Left lung (tissue), 10 donors: ENCODE measurements around the gene TRH. TPM values are rescaled to one million over a fixed set of nuclear protein-coding genes. Genes with fewer than 3 reads are reported as not detected.

Experiments used
- ATAC-seq: fragments of 200-7000 bp; cut with Tn5 transposase; one replicate; pipeline ENCODE4 v1.9.1; 2020; ENCODE audit warnings: moderate library complexity
- DNase-seq, 4 donors: peaks; one replicate each; pipeline ENCODE4 v3.0.0-alpha.2; 2013 to 2020
- H3K27ac ChIP-seq, 2 donors: fragments of 200-600 bp; sonication (generic) in 1 of 2; one replicate each; pipeline versions ENCODE4 v1.5.0 to v1.8.0; 2020 to 2021
- H3K27me3 ChIP-seq, 2 donors: fragments of 200-600 bp; sonication (generic) in 1 of 2; one replicate each; pipeline versions ENCODE4 v1.5.0 to v1.8.0; 2020 to 2021
- H3K36me3 ChIP-seq, 2 donors: fragments of 200-600 bp; sonication (generic) in 1 of 2; one replicate each; pipeline versions ENCODE4 v1.5.0 to v1.8.0; 2020 to 2021
- H3K4me1 ChIP-seq, 2 donors: fragments of 200-600 bp; one replicate each; pipeline ENCODE4 v1.8.0; 2021
- H3K4me3 ChIP-seq, 2 donors: fragments of 200-600 bp; sonication (generic) in 1 of 2; one replicate each; pipeline versions ENCODE4 v1.5.0 to v1.8.0; 2020 to 2021; ENCODE audit warnings: mild to moderate bottlenecking in 1 of 2
- H3K9me3 ChIP-seq, 2 donors: fragments of 200-600 bp; sonication (generic) in 1 of 2; one replicate each; pipeline versions ENCODE4 v1.5.0 to v1.8.0; 2020 to 2021
- intact Hi-C, 2 donors: fragments of 100-400 bp; cut with DNase I; formaldehyde crosslinking; loops; one replicate each; pipeline versions ENCODE4 v1.11.2 to v1.14.2; 2022
- polyA plus RNA-seq, 6 donors: library from polyadenylated mRNA; unstranded; fragments of 120-200 nt; gene quantifications; one replicate each; pipeline ENCODE4 v1.2.1, GENCODE V29; 2013; ENCODE audit not compliant: insufficient read length in 6 of 6
- total RNA-seq, 2 donors: library from RNA; stranded (reverse); fragmentation: NEBNext Ultra II Directional; extraction: Animal tissue kit (Norgen Biotek cat#: 25700); gene quantifications; one replicate each; pipeline ENCODE4 v1.2.1, GENCODE V29; 2021
- TF ChIP-seq, protein P1 (sequence below), 2 donors: fragments of 200-600 bp; sonication (generic) in 1 of 2; IDR thresholded peaks; one replicate each; pipeline versions ENCODE4 v1.5.0 to v1.8.0; 2021; ENCODE audit warnings: antibody characterized with exemption in 2 of 2
- donor health status: DM: no; HTN: yes; CAD: no.
- donor health status: DM: no; HTN: no; CAD: no.

TRH gene
- total and polyA plus RNA-seq, 8 donors, result 0.21 to 0.57 (median 0.39) TPM; not detected in 2

DNA sequence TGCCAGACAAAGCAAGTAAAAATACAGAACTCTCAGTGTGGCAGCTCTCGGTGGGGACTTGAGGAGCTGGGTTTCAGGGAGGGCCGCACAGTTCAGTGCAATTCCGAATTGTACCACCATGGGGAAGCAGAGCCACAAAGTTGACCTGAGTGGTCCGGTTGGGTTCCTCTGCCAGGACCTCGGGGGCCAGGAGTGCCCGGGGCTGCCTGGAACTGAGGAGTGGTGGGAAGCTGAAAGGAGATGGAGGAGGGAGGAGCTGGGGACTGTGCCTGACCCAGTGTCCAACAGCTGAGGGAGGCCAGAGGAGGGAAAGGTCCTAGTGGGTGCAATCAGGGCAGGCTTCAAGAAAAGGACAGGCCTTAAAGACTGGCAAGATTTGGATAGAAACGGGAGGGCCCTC, 32.2 kb upstream of the TRH start:
- H3K4me1 ChIP-seq, result no peaks in the 10 kb centered on the region
- intact Hi-C loops, result loop anchor here in 1 of 2 donors (10.0 kb wide), 1 partner anchor 153 kb away; no protein-coding TSS in a partner anchor
- ATAC-seq (peak; percentile 93), DNase-seq (peak in 3 of 4 donors; percentile 50 to 73 (median 55))
- no peak overlapping the region for H3K27ac ChIP-seq
- H3K27me3 ChIP-seq, result no peaks in the 10 kb centered on the region
- H3K9me3 ChIP-seq, result peaks cover 0 to 4% of the 10 kb centered on the region in 2 donors
- no peaks in the 10 kb centered on the region for H3K36me3 ChIP-seq
- TF ChIP-seq, protein P1, sequence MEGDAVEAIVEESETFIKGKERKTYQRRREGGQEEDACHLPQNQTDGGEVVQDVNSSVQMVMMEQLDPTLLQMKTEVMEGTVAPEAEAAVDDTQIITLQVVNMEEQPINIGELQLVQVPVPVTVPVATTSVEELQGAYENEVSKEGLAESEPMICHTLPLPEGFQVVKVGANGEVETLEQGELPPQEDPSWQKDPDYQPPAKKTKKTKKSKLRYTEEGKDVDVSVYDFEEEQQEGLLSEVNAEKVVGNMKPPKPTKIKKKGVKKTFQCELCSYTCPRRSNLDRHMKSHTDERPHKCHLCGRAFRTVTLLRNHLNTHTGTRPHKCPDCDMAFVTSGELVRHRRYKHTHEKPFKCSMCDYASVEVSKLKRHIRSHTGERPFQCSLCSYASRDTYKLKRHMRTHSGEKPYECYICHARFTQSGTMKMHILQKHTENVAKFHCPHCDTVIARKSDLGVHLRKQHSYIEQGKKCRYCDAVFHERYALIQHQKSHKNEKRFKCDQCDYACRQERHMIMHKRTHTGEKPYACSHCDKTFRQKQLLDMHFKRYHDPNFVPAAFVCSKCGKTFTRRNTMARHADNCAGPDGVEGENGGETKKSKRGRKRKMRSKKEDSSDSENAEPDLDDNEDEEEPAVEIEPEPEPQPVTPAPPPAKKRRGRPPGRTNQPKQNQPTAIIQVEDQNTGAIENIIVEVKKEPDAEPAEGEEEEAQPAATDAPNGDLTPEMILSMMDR (IDR thresholded peaks at IDR 0.05), result peak; percentile 71 to 86
- no peak overlapping the region for H3K4me3 ChIP-seq

DNA sequence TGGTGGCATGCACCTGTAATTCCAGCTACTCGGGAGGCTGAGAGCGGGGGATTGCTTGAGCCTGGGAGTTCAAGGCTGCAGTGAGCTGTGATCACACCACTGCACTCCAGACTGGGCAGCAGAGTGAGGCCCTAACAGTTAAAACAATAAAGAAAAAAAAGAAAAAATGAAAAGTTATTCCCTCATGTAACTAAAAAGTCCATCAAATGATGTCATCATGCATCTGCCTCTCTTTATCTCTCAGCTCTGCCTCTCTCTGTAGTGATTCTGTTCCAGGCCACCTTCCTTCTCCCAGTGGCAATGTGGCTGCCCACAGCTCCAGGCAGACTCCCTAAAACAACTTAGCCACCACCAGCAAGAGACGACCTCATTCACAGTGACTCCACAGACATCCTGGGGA, 31.5 kb upstream of the TRH start:
- H3K9me3 ChIP-seq, result peaks cover 0 to 4% of the 10 kb centered on the region in 2 donors
- H3K36me3 ChIP-seq, result no peaks in the 10 kb centered on the region
- DNase-seq (no peak), ATAC-seq (no peak)
- H3K27me3 ChIP-seq, result no peaks in the 10 kb centered on the region
- H3K4me1 ChIP-seq, result no peaks in the 10 kb centered on the region
- intact Hi-C loops, result loop anchor here in 1 of 2 donors (10.0 kb wide), 1 partner anchor 152 kb away; no protein-coding TSS in a partner anchor
- TF ChIP-seq, protein P1 (IDR thresholded peaks at IDR 0.05), result no peak
- H3K4me3 ChIP-seq, result no peak overlapping the region
- no peak overlapping the region for H3K27ac ChIP-seq

DNA sequence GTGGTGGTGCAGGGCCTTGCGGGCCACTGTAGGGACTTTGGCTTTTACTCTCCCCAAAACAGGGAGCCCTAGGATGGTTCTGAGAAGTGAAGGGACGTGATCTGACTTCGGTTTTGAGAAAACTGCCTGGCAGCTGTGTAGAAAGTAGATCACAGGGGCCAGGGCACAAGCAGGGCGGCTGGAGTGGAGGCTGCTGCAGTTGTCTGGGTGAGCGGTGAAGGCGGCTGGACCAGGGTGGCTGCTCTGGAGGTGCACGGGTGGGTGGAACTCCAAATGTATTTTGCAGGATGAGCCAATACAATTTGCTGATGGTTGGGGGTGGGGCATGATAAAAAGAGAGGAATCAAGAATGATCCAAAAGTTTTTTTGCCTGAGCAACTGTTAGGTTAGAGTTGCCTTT, 29.8 kb upstream of the TRH start:
- Histone ChIP-seq H3K9me3 (peaks cover 0 to 4% of the 10 kb centered on the region in 2 donors), H3K27me3 (no peaks in the 10 kb centered on the region), H3K4me1 (no peaks in the 10 kb centered on the region), H3K36me3 (no peaks in the 10 kb centered on the region), H3K27ac (no peak overlapping the region), H3K4me3 (no peak overlapping the region)
- ATAC-seq (no peak), DNase-seq (no peak)
- intact Hi-C loops, result loop anchor here in 1 of 2 donors (10.0 kb wide), 1 partner anchor 150 kb away; no protein-coding TSS in a partner anchor
- TF ChIP-seq, protein P1 (IDR thresholded peaks at IDR 0.05), result no peak

DNA sequence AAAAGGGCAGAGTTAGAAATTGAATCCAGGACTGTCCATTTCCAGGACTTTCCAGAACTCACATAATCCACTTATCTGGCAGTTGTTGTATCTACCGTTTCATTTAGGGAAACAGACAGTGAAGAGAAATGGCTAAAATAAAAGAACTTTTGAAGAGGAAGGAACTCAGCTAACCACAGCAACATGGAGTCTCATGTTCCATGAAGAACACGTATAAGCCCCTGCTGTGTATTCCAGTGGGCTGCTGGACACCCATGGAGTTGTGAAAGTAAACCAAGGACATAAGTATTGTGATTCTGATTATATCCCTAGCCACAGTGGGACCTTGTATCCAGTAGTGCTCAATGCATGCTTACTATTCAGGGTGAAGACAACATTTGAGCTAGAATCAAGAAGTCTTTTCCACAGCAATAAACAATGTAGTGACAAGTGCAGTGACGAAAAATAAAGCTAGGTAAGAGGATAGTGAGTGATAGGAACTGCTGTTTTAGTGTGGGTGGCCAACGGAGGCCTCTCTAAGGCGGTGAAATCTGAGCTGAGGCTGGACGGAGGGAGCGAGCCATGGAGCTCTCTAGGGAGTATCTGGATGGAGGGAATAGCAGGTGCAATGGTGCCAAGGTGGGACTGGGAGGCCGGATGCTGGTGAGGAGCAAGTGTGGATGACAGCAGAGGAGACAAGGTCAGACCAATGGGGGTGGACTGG, 26.8 kb upstream of the TRH start:
- Histone ChIP-seq H3K27ac (no peak overlapping the region), H3K27me3 (no peaks in the 10 kb centered on the region), H3K4me3 (no peak overlapping the region), H3K9me3 (peaks cover 0 to 4% of the 10 kb centered on the region in 2 donors), H3K36me3 (no peaks in the 10 kb centered on the region), H3K4me1 (no peaks in the 10 kb centered on the region)
- DNase-seq (no peak), ATAC-seq (no peak)
- intact Hi-C loops, result loop anchor here in 1 of 2 donors (10.0 kb wide), 1 partner anchor 147 kb away; no protein-coding TSS in a partner anchor
- TF ChIP-seq, protein P1 (IDR thresholded peaks at IDR 0.05), result no peak

DNA sequence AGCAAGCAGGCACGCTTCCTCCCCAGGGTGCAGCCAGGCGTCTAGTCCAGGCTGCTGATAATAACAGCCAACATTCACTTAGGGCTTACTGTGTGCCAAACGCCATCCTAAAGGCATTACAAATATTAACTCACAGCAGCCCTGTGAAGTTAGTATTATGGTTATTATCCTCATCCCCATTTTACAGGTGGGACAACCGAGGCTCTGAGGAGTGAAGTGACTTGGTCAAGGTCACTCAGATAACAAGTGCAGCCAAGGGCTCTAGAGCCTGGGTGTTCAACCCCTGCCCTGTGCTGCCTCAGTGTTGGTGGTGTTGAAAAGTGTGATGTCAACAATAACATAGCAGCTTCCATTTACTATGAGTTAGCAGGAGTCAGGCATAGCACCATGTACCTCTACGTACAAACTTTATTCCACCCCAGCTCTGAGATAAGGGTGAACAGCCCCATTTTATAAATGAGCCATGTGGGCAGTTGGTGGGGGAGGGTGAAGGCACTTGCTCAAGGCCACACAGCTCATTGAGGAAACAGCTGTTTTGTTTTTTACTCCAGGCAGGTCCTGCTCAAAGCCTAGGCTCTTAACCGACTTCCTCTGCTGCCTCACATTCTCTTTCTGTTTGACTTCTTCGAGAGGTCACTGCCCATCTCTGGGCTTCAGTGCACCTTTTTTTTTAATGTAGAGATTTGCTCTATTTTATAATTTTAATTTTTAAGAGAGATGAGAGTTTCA, 24.0 kb upstream of the TRH start:
- intact Hi-C loops, result no loop called here
- TF ChIP-seq, protein P1 (IDR thresholded peaks at IDR 0.05), result no peak
- H3K4me3 ChIP-seq, result no peak overlapping the region
- DNase-seq (no peak), ATAC-seq (peak; percentile 25)
- no peaks in the 10 kb centered on the region for H3K4me1 ChIP-seq
- no peaks in the 10 kb centered on the region for H3K36me3 ChIP-seq
- no peaks in the 10 kb centered on the region for H3K27me3 ChIP-seq
- no peak overlapping the region for H3K27ac ChIP-seq
- H3K9me3 ChIP-seq, result peaks cover 0 to 4% of the 10 kb centered on the region in 2 donors
